Fibroblast of villous mesenchyme (primary cell): ENCODE data around the gene ACOXL. TPM values are rescaled to one million over a fixed set of nuclear protein-coding genes. Genes with fewer than 3 reads are reported as not detected.

Experiments
- DNase-seq: peaks from one replicate; pipeline ENCODE4 v3.0.0-alpha.2; 2010; ENCODE audit warnings: low read depth
- H3K4me3 ChIP-seq: 2 replicates; pipeline ENCODE4 v1.5.1; 2011; ENCODE audit warnings: low read depth, mild to moderate bottlenecking, low read length
- total RNA-seq: library from RNA; depleted of rRNA; stranded (reverse); fragments of >200 nt; gene quantifications from 2 replicates; pipeline ENCODE4 v1.2.3, GENCODE V29; 2012
- TF ChIP-seq, protein P1 (sequence below): IDR thresholded peaks from 2 replicates; pipeline ENCODE4 v1.5.1; 2012; ENCODE audit warnings: low read depth, mild to moderate bottlenecking, low read length; ENCODE audit not compliant: insufficient read depth

Gene ACOXL
- total RNA-seq, 1 donor: not detected

DNA sequence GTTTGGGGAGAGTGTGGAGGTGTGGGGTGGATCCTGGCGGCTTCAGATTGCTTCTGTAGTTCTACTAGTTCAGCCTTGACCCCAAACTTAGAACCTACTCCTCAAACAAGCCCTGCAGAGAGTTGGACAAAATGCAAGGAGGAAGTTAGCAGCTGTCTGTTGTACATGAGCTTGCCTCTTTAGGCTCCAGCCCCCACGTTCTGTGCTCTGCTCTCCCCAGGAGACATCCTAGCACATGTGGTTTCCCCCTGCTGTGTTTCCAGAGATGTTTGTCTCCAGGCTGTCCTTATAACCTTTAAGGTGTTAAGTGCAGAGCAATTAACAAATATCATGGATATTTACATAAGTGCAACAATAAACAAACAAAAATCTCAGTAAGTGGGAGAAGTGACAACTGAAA lies 111.1 kb downstream of the ACOXL start:
- no peak for DNase-seq
- TF ChIP-seq, protein P1, sequence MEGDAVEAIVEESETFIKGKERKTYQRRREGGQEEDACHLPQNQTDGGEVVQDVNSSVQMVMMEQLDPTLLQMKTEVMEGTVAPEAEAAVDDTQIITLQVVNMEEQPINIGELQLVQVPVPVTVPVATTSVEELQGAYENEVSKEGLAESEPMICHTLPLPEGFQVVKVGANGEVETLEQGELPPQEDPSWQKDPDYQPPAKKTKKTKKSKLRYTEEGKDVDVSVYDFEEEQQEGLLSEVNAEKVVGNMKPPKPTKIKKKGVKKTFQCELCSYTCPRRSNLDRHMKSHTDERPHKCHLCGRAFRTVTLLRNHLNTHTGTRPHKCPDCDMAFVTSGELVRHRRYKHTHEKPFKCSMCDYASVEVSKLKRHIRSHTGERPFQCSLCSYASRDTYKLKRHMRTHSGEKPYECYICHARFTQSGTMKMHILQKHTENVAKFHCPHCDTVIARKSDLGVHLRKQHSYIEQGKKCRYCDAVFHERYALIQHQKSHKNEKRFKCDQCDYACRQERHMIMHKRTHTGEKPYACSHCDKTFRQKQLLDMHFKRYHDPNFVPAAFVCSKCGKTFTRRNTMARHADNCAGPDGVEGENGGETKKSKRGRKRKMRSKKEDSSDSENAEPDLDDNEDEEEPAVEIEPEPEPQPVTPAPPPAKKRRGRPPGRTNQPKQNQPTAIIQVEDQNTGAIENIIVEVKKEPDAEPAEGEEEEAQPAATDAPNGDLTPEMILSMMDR: no peak
- no peak overlapping the region for H3K4me3 ChIP-seq

DNA sequence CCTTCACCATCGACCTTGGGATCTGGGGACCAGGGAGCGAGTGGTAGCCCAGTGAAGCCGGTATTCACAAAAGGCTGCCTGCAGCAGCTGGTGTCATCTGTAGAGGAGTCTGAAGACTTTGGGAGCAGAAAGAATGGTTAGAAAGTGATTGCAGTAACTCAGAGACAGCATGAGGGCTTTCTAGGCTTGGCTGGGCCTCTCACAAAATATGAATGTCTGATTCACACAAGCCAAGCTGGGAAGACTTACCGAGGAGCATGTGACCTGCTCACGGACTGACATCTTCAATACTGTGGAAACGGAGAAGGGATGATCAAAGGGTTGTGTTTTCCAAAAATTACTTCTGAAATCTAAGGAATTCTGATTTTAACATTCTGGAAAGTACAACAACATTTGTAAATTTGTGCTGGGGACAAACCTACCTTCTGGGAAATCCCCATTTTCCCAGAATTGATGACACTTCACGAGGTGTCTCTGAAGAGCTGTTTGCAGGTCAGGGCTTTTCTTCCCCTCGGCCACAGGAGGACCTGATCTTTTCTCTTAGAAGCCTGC lies 111.7 kb downstream of the ACOXL start:
- TF ChIP-seq, protein P1: no peak
- DNase-seq: no peak
- H3K4me3 ChIP-seq: no peak overlapping the region

DNA sequence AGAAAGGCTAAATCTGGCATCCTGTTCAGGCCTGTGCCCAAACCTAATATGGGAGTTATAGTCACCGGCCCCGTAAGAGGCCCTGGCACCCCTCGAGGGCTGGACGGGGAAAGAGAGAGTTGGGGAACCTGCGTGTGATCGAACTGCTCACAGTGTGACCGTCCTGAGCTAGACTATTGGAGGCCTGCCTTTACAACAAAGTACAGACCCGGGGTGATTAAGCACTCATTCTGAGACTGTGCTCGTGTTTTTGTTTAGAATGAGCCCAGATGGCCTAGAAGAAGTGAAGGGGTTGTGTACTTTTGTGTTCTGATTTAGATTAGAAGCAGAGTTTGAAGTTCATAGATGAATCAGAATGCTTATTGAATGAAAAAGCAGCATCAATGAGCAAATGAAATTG lies 115.3 kb downstream of the ACOXL start:
- no peak overlapping the region for H3K4me3 ChIP-seq
- TF ChIP-seq, protein P1: no peak
- DNase-seq: no peak

DNA sequence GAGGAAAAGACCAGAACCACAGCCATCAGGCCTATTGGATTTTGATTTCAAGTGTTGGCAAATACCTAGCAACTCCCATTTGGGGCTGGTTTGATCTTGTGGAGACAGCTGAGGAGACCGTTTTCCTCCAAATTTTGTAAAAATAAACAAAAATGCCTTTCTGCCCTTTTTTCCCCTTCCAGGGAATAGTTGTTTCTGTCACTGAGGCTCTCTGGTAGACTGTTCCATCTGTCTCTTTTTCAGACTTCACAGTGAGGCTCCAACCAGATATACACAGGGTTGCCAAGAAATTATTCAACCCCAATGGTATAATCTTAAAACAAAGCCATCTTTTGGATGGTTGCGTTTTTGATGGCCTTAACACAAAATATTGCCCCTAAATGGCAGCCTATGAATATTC lies 115.7 kb downstream of the ACOXL start:
- no peak for DNase-seq
- H3K4me3 ChIP-seq: no peak overlapping the region
- TF ChIP-seq, protein P1: no peak

DNA sequence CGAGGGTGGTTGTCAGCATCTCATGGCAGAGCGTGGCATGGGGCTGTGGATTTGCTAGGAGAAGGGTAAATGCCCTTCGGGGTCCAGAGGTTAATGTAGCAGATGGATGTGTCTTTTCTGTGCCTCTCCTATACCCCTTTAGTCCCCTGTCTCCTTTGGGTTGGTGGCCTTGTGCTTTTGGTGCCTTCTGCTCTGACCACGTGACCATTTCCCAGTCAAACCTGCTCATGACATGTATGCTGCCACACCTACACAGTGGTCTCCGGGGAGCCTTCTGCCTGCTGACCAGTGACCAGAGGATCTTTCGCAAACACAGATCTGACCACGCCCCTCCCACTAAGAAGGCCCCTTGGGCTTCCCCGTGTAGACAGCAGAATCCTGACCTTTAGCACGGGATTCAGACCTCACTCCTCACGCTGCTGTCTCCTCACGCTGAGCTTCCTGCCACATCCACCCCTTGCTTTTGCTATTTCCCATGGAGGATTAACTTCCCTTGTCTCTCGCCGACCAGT lies 116.2 kb downstream of the ACOXL start:
- TF ChIP-seq, protein P1: no peak
- no peak overlapping the region for H3K4me3 ChIP-seq
- no peak for DNase-seq

DNA sequence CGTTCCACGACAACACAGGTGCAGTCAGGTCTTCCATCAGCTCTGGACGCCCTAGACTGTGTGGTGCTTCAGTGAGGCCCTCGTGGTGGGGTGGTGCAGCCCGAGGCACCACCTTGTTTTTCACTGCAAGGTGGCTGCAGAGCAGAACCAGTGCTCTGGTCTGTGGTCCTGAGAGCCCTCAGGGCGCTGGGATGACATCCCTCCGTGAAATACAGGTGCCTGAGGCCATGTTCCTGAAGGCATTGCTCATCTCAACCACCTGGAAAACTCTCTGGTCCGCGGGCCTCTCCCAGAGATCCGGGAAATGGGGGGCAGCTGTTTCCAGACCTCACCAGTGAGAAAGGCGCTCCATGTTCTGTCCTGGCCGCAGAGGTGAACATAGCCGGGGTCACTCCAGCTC lies 119.2 kb downstream of the ACOXL start:
- no peak overlapping the region for H3K4me3 ChIP-seq
- TF ChIP-seq, protein P1: no peak
- DNase-seq: no peak

DNA sequence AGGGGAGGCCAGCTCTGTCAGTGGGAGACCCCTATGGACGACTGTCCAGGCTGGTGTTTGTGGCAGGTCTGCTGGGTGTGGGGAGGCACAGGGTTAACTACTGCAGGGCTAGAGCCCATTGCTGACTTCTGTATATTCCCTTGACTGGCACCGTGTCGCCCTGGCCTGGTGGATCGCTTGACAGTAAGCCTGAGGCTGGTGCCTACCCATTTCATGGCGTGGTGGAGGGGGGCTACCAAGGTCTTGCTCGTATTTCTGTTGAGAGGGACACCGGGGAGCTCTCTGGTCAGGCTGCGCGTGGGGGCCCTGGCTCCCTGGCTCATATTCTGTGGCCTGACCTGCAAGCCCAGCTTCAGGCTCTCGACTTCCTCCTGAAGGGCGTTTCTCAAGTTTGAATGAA lies 119.7 kb downstream of the ACOXL start:
- no peak overlapping the region for H3K4me3 ChIP-seq
- no peak for DNase-seq
- TF ChIP-seq, protein P1: no peak
